Left ventricle myocardium superior (tissue), 1 donor: ENCODE data around the gene KIAA1217. TPM values are rescaled to one million over a fixed set of nuclear protein-coding genes. Genes with fewer than 3 reads are reported as not detected.
"Not testable (repeated sequence)": the region's sequence is repeated elsewhere in the genome, so short reads cannot be mapped to it uniquely, and the experiment has no call there.

Experiments
- ATAC-seq: fragments of 200-7000 bp; cut with Tn5 transposase; one replicate; pipeline ENCODE4 v1.9.1; 2020; ENCODE audit warnings: mild to moderate bottlenecking, moderate library complexity
- DNase-seq: peaks from one replicate; pipeline ENCODE4 v3.0.0-alpha.2; 2020
- intact Hi-C: fragments of 100-400 bp; cut with micrococcal nuclease; formaldehyde crosslinking; loops from one replicate; pipeline ENCODE4 v1.11.0; 2022
- total RNA-seq: library from RNA; stranded (reverse); fragmentation: NEBNext Ultra II Directional; extraction: Animal tissue kit (Norgen Biotek cat#: 25700); gene quantifications from one replicate; pipeline ENCODE4 v1.2.1, GENCODE V29; 2021
- donor health status: DM: no; HTN: yes; CAD: no; lungs with severe emphysema.

KIAA1217 gene
- total RNA-seq, 1 donor from 2014 or later = 46.6 TPM

DNA sequence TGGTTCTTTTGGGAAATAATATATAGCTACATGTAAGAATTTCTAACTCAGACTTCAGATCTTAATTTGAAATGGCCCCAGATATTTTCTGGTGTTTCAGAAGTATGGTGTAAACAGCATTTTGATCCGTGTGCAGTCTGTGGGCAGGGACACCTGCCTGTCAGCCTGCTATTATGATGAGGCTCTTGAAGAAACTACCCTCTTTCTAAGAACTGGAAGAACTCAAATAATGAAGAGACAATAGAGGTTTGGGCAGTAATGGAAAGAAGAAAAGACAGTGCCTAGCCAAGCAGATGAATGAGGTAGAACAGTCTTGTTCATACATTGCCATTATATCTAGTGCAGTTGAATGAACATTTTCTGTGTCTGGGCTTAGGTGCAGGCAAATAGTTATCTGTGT lies 258.2 kb downstream of the KIAA1217 start:
- intact Hi-C loops = no loop called here
- DNase-seq (no peak), ATAC-seq (no peak)

DNA sequence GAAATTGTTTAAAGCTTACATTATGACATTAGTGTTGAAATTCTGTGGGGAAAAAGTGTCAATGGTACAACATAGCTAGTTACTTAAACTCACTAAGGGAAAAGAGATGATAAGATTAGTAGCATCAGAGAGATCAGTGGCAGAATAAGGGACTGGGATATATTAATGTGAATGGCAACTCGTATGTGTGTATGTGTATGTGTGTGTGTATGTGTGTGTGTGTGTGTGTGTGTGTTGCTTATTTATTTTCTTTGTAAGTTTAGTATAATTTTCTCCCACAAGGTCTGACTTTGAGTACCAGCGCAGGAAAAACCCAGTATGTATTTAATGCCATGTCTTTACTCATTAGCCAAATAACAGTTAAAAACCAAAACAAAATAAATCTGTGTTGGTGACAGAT lies 258.7 kb downstream of the KIAA1217 start:
- DNase-seq (no peak), ATAC-seq (no peak)
- intact Hi-C loops = no loop called here

DNA sequence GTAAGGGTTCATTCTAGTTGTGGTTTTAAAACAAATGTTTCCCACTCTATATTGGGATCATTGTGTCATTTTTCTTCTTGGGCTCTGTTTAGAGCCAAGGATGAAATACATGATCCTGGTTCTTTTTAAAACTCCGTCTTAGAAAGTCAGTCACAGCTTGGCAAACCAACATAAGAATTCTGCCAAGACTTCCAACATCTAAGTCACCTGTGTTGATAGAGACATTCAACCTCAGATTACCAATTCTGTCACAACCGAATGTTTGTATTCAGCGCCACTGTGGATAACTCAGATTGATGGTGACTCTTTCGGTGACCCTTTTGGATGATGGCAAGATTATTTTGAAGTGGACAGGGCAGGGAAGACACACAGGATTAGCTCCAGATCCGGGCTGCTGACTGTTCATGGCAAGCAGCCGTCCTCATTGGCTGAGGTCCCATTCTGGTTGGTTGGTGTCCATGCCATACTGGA lies 259.4 kb downstream of the KIAA1217 start:
- intact Hi-C loops = no loop called here
- peak; percentile 51 for DNase-seq
- peak; percentile 66 for ATAC-seq

DNA sequence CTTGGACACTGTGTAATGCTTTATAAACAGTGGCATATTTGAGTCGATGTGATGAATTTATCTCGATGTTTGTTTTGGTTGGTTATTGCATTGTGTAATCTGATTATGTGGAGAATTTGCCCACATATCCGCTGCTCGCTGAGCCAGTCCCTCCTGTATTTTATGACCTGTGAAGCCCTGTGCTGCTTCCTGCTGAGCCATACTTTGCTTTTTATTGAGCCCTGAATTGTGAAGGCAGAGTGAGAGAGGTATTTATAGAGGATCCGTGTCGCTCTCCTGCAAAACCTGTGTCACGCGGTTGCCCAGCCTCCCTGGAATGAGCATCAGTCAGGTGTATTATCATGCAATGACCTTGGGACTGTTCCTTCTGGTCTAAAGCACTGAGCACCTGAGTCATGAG lies 261.1 kb downstream of the KIAA1217 start:
- DNase-seq (no peak), ATAC-seq (no peak)
- intact Hi-C loops = no loop called here

- intact Hi-C loops = no loop called here
- no peak for ATAC-seq
- no peak for DNase-seq
These were observed 266.7 kb downstream of the KIAA1217 start for GRCh38 chr10:24475598-24475997.

DNA sequence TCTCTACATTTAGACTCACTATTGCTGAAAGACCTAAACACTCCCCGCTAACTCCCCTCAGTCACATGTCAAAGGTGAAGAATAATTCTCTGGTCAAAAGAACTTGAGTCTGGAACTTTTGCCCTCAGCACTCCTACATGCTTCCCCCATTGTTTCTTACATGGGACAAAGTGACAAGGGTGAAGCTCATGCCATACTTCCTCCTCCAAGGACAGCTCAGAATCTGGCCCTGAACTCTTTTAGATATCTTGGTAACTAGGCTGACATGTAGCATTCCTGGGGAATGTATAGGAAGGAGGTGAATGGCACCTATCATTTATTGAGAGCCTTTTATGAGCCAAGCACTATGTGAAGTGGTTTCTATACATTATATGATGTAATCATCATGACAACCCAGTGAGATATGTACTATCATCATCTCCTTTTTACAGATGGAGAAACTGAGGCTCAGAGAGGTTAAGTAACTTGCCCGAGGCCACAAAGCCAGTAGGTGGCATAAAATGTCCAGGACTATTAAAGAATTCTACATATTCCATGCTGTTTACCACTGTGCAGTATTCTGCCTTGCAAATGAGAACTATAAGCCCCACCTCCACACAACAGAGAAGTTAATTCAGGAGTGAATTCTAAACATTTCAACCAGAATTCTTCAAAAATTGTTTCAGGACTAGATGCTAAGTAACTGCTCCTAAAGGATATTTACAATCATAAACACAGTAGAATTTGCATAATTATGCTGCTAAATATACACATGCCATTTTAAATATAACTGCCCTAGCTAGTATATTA lies 268.2 kb downstream of the KIAA1217 start:
- DNase-seq = no peak
- intact Hi-C loops = no loop called here
- no peak for ATAC-seq

GRCh38 chr10:24477915-24478314 lies 269.0 kb downstream of the KIAA1217 start:
- intact Hi-C loops = no loop called here
- ATAC-seq (no peak), DNase-seq (no peak)

- DNase-seq = no peak
- intact Hi-C loops = no loop called here
- no peak for ATAC-seq
These were observed 270.9 kb downstream of the KIAA1217 start for GRCh38 chr10:24479806-24480205.

DNA sequence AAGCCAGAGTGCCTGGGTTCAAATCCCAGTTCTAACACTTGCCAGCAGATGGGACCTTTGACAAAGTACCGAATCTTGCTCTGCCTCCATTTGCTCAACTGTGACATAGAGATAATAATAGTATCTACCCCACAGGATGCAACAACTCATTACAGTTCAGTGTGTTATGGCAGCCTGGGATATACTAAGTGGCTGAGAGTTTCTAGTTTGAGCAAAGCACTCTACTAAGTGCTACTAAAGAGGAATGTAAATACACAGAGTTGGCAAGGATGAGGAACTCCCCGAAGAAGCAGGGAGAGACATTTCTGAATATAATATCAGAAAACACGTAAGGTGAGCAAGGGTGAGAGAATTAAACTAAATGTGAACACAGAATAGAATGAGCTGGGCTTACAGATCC lies 271.5 kb downstream of the KIAA1217 start:
- ATAC-seq (no peak), DNase-seq (no peak)
- intact Hi-C loops = no loop called here

DNA sequence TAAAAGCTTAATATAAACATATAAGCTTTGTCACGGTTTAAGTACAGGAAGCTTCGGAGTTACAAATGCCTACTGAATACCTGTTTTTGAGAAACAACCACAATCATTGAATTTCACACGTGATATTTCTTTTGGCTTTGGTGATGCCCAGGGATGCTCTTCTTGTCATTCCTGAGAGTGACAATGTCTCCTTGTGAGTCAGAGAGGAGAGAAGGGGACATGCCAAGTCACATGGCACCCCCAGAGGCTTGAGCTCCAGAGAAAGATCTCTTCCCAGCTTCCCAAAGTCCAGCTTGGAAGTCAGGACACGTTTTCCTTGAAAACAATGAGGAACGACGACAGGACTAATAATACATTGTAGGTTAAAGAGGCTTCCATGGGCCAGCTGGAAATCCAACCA lies 272.3 kb downstream of the KIAA1217 start:
- intact Hi-C loops = no loop called here
- ATAC-seq = no peak

GRCh38 chr10:24482713-24483112 lies 273.8 kb downstream of the KIAA1217 start:
- DNase-seq, intact Hi-C loops, ATAC-seq: not testable (repeated sequence)

More for the DNA sequence above, 272.3 kb downstream of the KIAA1217 start:
- no peak for DNase-seq

GRCh38 chr10:24483701-24484100 lies 274.8 kb downstream of the KIAA1217 start:
- ATAC-seq (peak; percentile 51), DNase-seq (no peak)
- intact Hi-C loops = no loop called here

GRCh38 chr10:24484771-24485170 lies 275.8 kb downstream of the KIAA1217 start:
- ATAC-seq (peak; percentile 35), DNase-seq (no peak)
- intact Hi-C loops = no loop called here

DNA sequence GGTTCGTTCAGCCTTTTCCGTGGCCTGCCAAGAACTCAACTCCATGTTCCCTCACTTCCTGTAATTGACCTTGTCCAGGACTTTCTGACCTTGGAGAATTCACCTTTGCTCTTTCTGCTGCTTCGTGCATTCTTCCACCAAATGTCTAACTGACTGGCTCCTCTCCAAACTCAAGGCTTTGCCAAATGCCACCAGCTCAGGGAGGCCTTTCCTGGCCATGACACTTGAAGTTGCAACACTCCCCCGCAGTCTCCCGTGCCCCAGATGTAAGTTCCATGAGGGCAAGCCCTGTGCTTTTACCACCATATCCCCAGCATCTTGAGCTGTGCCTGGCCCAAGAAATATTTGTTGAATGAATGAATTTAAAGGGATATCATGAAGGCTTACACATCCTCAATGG lies 276.4 kb downstream of the KIAA1217 start:
- ATAC-seq (no peak), DNase-seq (no peak)
- intact Hi-C loops = no loop called here

DNA sequence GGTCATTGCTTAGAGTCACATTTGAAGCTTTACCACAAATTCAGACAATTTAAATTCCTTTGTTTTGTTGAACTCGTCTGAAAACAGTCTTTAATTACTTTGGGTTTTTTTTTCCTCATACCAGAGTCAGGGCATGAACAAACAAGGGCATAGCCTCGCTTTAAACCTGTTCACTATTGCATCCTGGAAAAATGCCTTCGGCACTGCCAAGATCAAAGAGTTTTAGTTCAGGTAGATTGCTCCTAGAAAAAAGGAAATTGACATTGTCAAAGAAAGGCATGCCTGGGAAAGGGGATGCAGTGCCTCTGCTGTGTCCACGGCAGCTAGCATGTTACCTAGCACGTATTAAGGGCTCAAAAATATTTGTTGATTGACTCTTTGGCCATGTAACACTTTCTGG lies 279.7 kb downstream of the KIAA1217 start:
- no peak for ATAC-seq
- DNase-seq = no peak
- intact Hi-C loops = no loop called here

DNA sequence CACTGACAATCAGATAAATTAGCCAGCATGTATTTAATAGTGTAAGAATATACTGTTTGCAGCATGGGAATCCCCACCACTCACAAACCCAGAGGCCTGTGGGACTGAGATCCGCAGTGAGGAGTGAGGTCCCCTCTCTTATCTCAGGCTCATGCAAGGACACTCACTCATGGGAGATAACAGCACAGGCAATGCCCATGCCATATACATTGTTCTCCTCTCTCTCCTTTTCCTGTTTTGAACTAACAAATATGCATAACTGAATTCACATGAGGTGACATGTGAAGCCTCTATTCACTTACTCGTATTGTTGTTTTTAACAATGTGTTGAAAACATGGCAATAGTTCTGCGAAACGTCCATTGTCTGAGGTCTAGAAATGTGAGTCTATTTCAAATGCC lies 284.2 kb downstream of the KIAA1217 start:
- intact Hi-C loops = no loop called here
- no peak for DNase-seq
- no peak for ATAC-seq

- intact Hi-C loops = no loop called here
- ATAC-seq = no peak
- no peak for DNase-seq
These were observed 285.3 kb downstream of the KIAA1217 start for GRCh38 chr10:24494236-24494635.

DNA sequence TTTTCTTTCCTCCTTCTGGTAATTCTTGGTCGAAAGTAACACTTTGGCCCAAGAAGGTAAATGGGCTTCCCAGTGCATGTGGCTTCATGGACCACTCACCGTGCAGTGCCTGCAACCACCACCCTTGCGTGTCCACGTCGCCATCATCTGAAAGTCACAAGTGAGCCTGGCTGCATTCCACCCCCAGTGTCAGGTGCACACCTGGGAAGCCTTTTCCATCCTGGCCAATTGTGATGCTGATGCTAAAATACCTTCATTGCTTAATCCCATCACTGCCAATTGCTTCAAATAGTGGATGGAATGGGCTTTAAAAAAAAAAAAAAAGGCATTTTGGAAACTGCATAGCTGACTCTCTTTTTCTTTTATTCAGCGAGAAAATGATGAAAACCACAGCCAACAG lies 285.8 kb downstream of the KIAA1217 start:
- DNase-seq (no peak), ATAC-seq (no peak)
- intact Hi-C loops = no loop called here

GRCh38 chr10:24495666-24496460 lies 286.9 kb downstream of the KIAA1217 start:
- intact Hi-C loops = no loop called here
- no peak for ATAC-seq
- no peak for DNase-seq

GRCh38 chr10:24496906-24497305 lies 288.0 kb downstream of the KIAA1217 start:
- DNase-seq (no peak), ATAC-seq (no peak)
- intact Hi-C loops = no loop called here
